HCT116 (cell line): ENCODE data around the gene USP24. TPM values are rescaled to one million over a fixed set of nuclear protein-coding genes. Genes with fewer than 3 reads are reported as not detected.
"Not testable (repeated sequence)": the region's sequence is repeated elsewhere in the genome, so short reads cannot be mapped to it uniquely, and the experiment has no call there.

Source experiments
- ATAC-seq: fragments of 200-7000 bp; cut with Tn5 transposase; 2 replicates; pipeline ENCODE4 v1.9.1; 2020; ENCODE audit warnings: mild to moderate bottlenecking, moderate library complexity
- BruUV-seq: library from RNA; stranded (reverse); fragments of 400-500 nt; replicated peaks from 2 replicates; lab custom pipeline; 2021; lab: Mats Ljungman, UMichigan
- CTCF ChIA-PET: fragments of 300-600 bp; sonication (Branson Sonifier 250); formaldehyde crosslinking; loops from one replicate; lab custom pipeline; 2021; ENCODE audit warnings: antibody characterized with exemption; lab: Charles Lee
- POLR2A ChIA-PET: fragments of 300-600, 350-600 bp; sonication (Branson Sonifier 250); formaldehyde crosslinking; loops from one replicate; lab custom pipeline; 2021; ENCODE audit warnings: antibody characterized with exemption; lab: Charles Lee
- RAD21 ChIA-PET, 2 experiments: fragments of 300-600 bp; sonication (Branson Sonifier 250); formaldehyde crosslinking; loops; one replicate each; lab custom pipeline; 2023; ENCODE audit warnings: low total read pairs in 2 of 2; ENCODE audit not compliant: uncharacterized antibody in 2 of 2, unreplicated experiment in 2 of 2, low non-redundant PET in 1 of 2; lab: Charles Lee
- DNase-seq: peaks from one replicate; pipeline ENCODE4 v3.0.0-alpha.2; 2010; ENCODE audit warnings: low read depth, low spot score
- H2AFZ ChIP-seq: fragments of 200-600 bp; shearing (Covaris generic), sonication (generic); 2 replicates; pipeline ENCODE4 v1.6.1; 2017; ENCODE audit warnings: low read depth, mixed run types, mixed read lengths, antibody characterized with exemption, low read length; ENCODE audit not compliant: poor library complexity, severe bottlenecking
- H3K27ac ChIP-seq: 2 replicates; pipeline ENCODE4 v1.5.1; 2012; ENCODE audit warnings: low read depth, low read length
- H3K27me3 ChIP-seq: fragments of 200-600 bp; sonication (generic); 2 replicates; pipeline ENCODE4 v1.6.1; 2016; ENCODE audit warnings: mixed run types, low read length, mixed read lengths; ENCODE audit not compliant: insufficient read depth
- H3K36me3 ChIP-seq, 2 experiments: fragments of 200-500 bp in 1 of 2; fragments of 200-600 bp in 1 of 2; sonication (Bioruptor generic) in 1 of 2; sonication (generic) in 1 of 2; 2 replicates each; pipeline versions ENCODE4 v1.5.1 to v1.6.1; 2014 to 2016; ENCODE audit warnings: low read length in 2 of 2, inconsistent platforms in 1 of 2, mixed read lengths in 1 of 2, mixed run types in 1 of 2; ENCODE audit not compliant: insufficient read depth in 2 of 2, control insufficient read depth in 1 of 2
- H3K4me1 ChIP-seq, 2 experiments: fragments of 200-600 bp in 1 of 2; sonication (generic) in 1 of 2; 2 replicates each; pipeline versions ENCODE4 v1.5.1 to v1.6.1; 2012 to 2017; ENCODE audit warnings: low read length in 2 of 2, inconsistent platforms in 1 of 2, mild to moderate bottlenecking in 1 of 2, mixed read lengths in 1 of 2, mixed run types in 1 of 2, moderate library complexity in 1 of 2; ENCODE audit not compliant: insufficient read depth in 2 of 2, control insufficient read depth in 1 of 2
- H3K4me2 ChIP-seq: fragments of 200-600 bp; sonication (generic); 2 replicates; pipeline ENCODE4 v1.6.1; 2017; ENCODE audit warnings: mixed run types, low read length, mixed read lengths
- H3K4me3 ChIP-seq, 2 experiments: fragments of 200-600 bp in 1 of 2; sonication (generic) in 1 of 2; replicated peaks in 1 of 2; 2 replicates each; pipeline ENCODE4 v1.5.1; 2011 to 2016; ENCODE audit warnings: low read length in 2 of 2, control low read depth in 1 of 2, low read depth in 1 of 2, mild to moderate bottlenecking in 1 of 2, mixed read lengths in 1 of 2, mixed run types in 1 of 2
- H3K79me2 ChIP-seq: fragments of 200-600 bp; sonication (generic); 2 replicates; pipeline ENCODE4 v1.6.1; 2017; ENCODE audit warnings: mild to moderate bottlenecking, mixed run types, low read length, moderate library complexity, mixed read lengths; ENCODE audit not compliant: insufficient read depth
- H3K9ac ChIP-seq: fragments of 200-600 bp; sonication (generic); 2 replicates; pipeline ENCODE4 v1.6.1; 2016; ENCODE audit warnings: low read length, mixed read lengths
- H3K9me2 ChIP-seq: fragments of 200-600 bp; sonication (generic), shearing (Covaris generic); 2 replicates; pipeline ENCODE4 v1.6.1; 2017; ENCODE audit warnings: mixed run types, mild to moderate bottlenecking, moderate library complexity; ENCODE audit not compliant: insufficient read depth
- H3K9me3 ChIP-seq, 2 experiments: fragments of 200-500 bp in 1 of 2; fragments of 200-600 bp in 1 of 2; sonication (Bioruptor generic) in 1 of 2; sonication (generic) in 1 of 2; 2 replicates each; pipeline ENCODE4 v1.6.1; 2014 to 2017; ENCODE audit warnings: low read length in 2 of 2, mixed read lengths in 2 of 2, inconsistent platforms in 1 of 2, low read depth in 1 of 2, mild to moderate bottlenecking in 1 of 2, mixed run types in 1 of 2, moderate library complexity in 1 of 2; ENCODE audit not compliant: control insufficient read depth in 1 of 2, insufficient read depth in 1 of 2
- H4K20me1 ChIP-seq: fragments of 200-600 bp; sonication (generic), shearing (Covaris generic); 2 replicates; pipeline ENCODE4 v1.6.1; 2017; ENCODE audit warnings: mixed run types, mild to moderate bottlenecking, moderate library complexity; ENCODE audit not compliant: insufficient read depth
- CEBPB ChIP-seq: IDR thresholded peaks from 2 replicates; pipeline ENCODE4 v1.6.1; 2012; ENCODE audit warnings: low read depth
- CTCF ChIP-seq, 3 experiments: fragments of 200-600 bp in 1 of 3; sonication (generic) in 1 of 3; IDR thresholded peaks in 2 of 3; conservative IDR thresholded peaks in 1 of 3; 2 replicates each; pipeline ENCODE4 v1.5.1; 2012 to 2017; ENCODE audit warnings: low read depth in 2 of 3, low read length in 2 of 3, antibody characterized with exemption in 1 of 3, borderline replicate concordance in 1 of 3, control low read depth in 1 of 3, mild to moderate bottlenecking in 1 of 3, mixed read lengths in 1 of 3, mixed run types in 1 of 3, moderate library complexity in 1 of 3; ENCODE audit not compliant: insufficient read depth in 1 of 3
- ELF1 ChIP-seq: IDR thresholded peaks from 2 replicates; pipeline ENCODE4 v1.6.1; 2012; ENCODE audit warnings: low read depth, borderline replicate concordance
- EZH2 ChIP-seq: fragments of 200-600 bp; sonication (generic); IDR thresholded peaks from 2 replicates; pipeline ENCODE4 v1.6.1; 2017; ENCODE audit warnings: antibody characterized with exemption, mixed run types
- EZH2phosphoT487 ChIP-seq: fragments of 200-600 bp; IDR thresholded peaks from 2 replicates; pipeline ENCODE4 v1.6.1; 2018; ENCODE audit warnings: antibody characterized with exemption, borderline replicate concordance
- FOSL1 ChIP-seq: IDR thresholded peaks from 2 replicates; pipeline ENCODE4 v1.6.1; 2012; ENCODE audit warnings: low read depth
- JUND ChIP-seq: IDR thresholded peaks from 2 replicates; pipeline ENCODE4 v1.6.1; 2012
- MAX ChIP-seq: IDR thresholded peaks from 2 replicates; pipeline ENCODE4 v1.6.1; 2012
- POLR2A ChIP-seq: IDR thresholded peaks from 2 replicates; pipeline ENCODE4 v1.7.0; 2011; ENCODE audit warnings: borderline replicate concordance; ENCODE audit not compliant: insufficient read depth, insufficient read length; ENCODE audit errors: extremely low read depth
- POLR2AphosphoS5 ChIP-seq: IDR thresholded peaks from 2 replicates; pipeline ENCODE4 v1.6.1; 2011; ENCODE audit warnings: mild to moderate bottlenecking, low read depth, low read length, moderate library complexity
- RAD21 ChIP-seq: IDR thresholded peaks from 2 replicates; pipeline ENCODE4 v1.6.1; 2012; ENCODE audit warnings: low read depth, mild to moderate bottlenecking
- SIN3A ChIP-seq: IDR thresholded peaks from 2 replicates; pipeline ENCODE4 v1.6.1; 2012; ENCODE audit warnings: low read depth
- SP1 ChIP-seq: IDR thresholded peaks from 2 replicates; pipeline ENCODE4 v1.6.1; 2012; ENCODE audit warnings: low read depth
- SRF ChIP-seq: IDR thresholded peaks from 2 replicates; pipeline ENCODE4 v1.6.1; 2012; ENCODE audit warnings: low read depth
- ZBTB33 ChIP-seq: IDR thresholded peaks from 2 replicates; pipeline ENCODE4 v1.6.1; 2011; ENCODE audit warnings: mild to moderate bottlenecking, low read length, moderate library complexity; ENCODE audit not compliant: insufficient replicate concordance; ENCODE audit errors: extremely low read depth
- ZNF274 ChIP-seq: fragments of 200-500 bp; sonication (Bioruptor generic); IDR thresholded peaks from 2 replicates; pipeline ENCODE4 v1.6.1; 2014; ENCODE audit warnings: mild to moderate bottlenecking, low read depth, low read length, inconsistent platforms
- intact Hi-C: fragments of 100-400 bp; cut with micrococcal nuclease; formaldehyde crosslinking; loops from 2 replicates; pipeline ENCODE4 v1.10.0; 2022
- total RNA-seq: library from RNA; stranded (reverse); gene quantifications from one replicate; pipeline ENCODE4 v1.2.1, GENCODE V29; 2021; ENCODE audit not compliant: unreplicated experiment

Gene USP24
- total RNA-seq, 1 experiment from 2014 or later, result 34.2 TPM

- POLR2A ChIA-PET, result no interaction called here
- no TSS peak for BruUV-seq
- H3K9ac ChIP-seq, result no peak overlapping the region
- H3K27me3 ChIP-seq, result no peaks in the 10 kb centered on the region
- intact Hi-C loops, result no loop called here
- no peak for TF ChIP-seq EZH2phosphoT487
- no peak for TF ChIP-seq JUND
- TF ChIP-seq SRF, result no peak
- TF ChIP-seq SP1, result no peak
- no peak for TF ChIP-seq RAD21
- TF ChIP-seq POLR2AphosphoS5, result no peak
- TF ChIP-seq EZH2, result no peak
- TF ChIP-seq MAX, result no peak
- TF ChIP-seq FOSL1, result no peak
- TF ChIP-seq ZBTB33, result no peak
- TF ChIP-seq ELF1, result no peak
- no peak for TF ChIP-seq SIN3A
- no peak for TF ChIP-seq CTCF (IDR thresholded peaks at IDR 0.05 in 2 of 3, conservative IDR thresholded peaks at IDR 0.05 in 1 of 3; ENCODE audit: borderline replicate concordance in 1 of 3, insufficient read depth in 1 of 3, low read depth in 2 of 3, low read length in 2 of 3)
- no peak for TF ChIP-seq ZNF274
- TF ChIP-seq CEBPB, result no peak
- no peak for TF ChIP-seq POLR2A
- TF ChIP-seq, all 23 proteins: peak for 0
- H3K9me3 ChIP-seq, result no peaks in the 10 kb centered on the region
- no peak overlapping the region for H3K4me3 ChIP-seq
- no peak overlapping the region for H2AFZ ChIP-seq
- H3K4me2 ChIP-seq, result no peak overlapping the region
- no peaks in the 10 kb centered on the region for H3K36me3 ChIP-seq
- no peaks in the 10 kb centered on the region for H3K79me2 ChIP-seq
- H3K27ac ChIP-seq, result no peak overlapping the region
- ATAC-seq (no peak), DNase-seq (no peak)
- ChIA-PET CTCF (interaction anchor here (6.1 kb wide), 1 partner anchor 11 kb away, joined by 24 read pairs; no protein-coding TSS in a partner anchor), RAD21 (no interaction called here)
- peaks cover 6 to 15% of the 10 kb centered on the region in 2 experiments; a peak in 3 of 4 replicates for H3K4me1 ChIP-seq
- H4K20me1 ChIP-seq, result no peaks in the 10 kb centered on the region
- no peaks in the 10 kb centered on the region for H3K9me2 ChIP-seq
Observed at GRCh38 chr1:55033265-55033614, 181.9 kb downstream of the USP24 start.

- H2AFZ ChIP-seq, DNase-seq, H3K79me2 ChIP-seq, H3K4me1 ChIP-seq, intact Hi-C loops, H3K27me3 ChIP-seq, H3K27ac ChIP-seq, H3K4me2 ChIP-seq, POLR2A ChIA-PET, BruUV-seq, H3K4me3 ChIP-seq, ATAC-seq, H3K9me2 ChIP-seq, H4K20me1 ChIP-seq, H3K9ac ChIP-seq, H3K9me3 ChIP-seq, RAD21 ChIA-PET, H3K36me3 ChIP-seq: not testable (repeated sequence)
- CTCF ChIA-PET, result interaction anchor here (6.1 kb wide), 1 partner anchor 9 kb away, joined by 24 read pairs; no protein-coding TSS in a partner anchor
Observed at GRCh38 chr1:55031098-55031497, 184.1 kb downstream of the USP24 start.
